Epithelial cell of proximal tubule (primary cell): ENCODE data around the gene PRKACB. TPM values are rescaled to one million over a fixed set of nuclear protein-coding genes. Genes with fewer than 3 reads are reported as not detected.

ENCODE experiments used
- DNase-seq: peaks from one replicate; pipeline ENCODE4 v3.0.0-alpha.2; 2011; ENCODE audit warnings: low read depth
- H3K4me3 ChIP-seq: 2 replicates; pipeline ENCODE4 v1.5.1; 2011; ENCODE audit warnings: low read depth, mild to moderate bottlenecking, low read length
- total RNA-seq: library from RNA; depleted of rRNA; stranded (reverse); fragments of >200 nt; gene quantifications from 2 replicates; pipeline ENCODE4 v1.2.3, GENCODE V29; 2015
- TF ChIP-seq, protein P1 (sequence below): conservative IDR thresholded peaks from 2 replicates; pipeline ENCODE4 v1.5.1; 2012; ENCODE audit warnings: low read depth, mild to moderate bottlenecking, low read length

The PRKACB gene
- total RNA-seq, 1 donor from 2014 or later, result 10.1 TPM

DNA sequence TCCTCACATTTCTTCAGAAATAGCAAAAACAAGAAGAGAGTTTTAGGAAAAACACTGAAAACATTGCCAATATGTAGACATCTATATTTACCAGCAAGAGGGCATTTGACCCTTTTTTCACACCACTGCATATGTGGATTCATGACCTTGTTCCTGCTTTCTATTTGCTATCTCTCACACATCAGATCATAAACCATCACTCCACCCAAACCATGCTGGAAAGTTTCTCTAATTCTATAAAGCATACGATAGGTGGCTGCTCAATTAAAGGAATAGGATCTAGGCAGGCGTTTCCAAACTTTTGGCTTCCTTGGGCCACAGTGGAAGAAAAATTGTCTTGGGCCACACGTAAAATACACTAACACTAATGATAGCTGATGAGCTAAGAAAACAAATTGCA, 121.8 kb downstream of the PRKACB start:
- H3K4me3 ChIP-seq, result no peak overlapping the region
- TF ChIP-seq, protein P1, sequence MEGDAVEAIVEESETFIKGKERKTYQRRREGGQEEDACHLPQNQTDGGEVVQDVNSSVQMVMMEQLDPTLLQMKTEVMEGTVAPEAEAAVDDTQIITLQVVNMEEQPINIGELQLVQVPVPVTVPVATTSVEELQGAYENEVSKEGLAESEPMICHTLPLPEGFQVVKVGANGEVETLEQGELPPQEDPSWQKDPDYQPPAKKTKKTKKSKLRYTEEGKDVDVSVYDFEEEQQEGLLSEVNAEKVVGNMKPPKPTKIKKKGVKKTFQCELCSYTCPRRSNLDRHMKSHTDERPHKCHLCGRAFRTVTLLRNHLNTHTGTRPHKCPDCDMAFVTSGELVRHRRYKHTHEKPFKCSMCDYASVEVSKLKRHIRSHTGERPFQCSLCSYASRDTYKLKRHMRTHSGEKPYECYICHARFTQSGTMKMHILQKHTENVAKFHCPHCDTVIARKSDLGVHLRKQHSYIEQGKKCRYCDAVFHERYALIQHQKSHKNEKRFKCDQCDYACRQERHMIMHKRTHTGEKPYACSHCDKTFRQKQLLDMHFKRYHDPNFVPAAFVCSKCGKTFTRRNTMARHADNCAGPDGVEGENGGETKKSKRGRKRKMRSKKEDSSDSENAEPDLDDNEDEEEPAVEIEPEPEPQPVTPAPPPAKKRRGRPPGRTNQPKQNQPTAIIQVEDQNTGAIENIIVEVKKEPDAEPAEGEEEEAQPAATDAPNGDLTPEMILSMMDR, result no peak
- DNase-seq, result no peak

DNA sequence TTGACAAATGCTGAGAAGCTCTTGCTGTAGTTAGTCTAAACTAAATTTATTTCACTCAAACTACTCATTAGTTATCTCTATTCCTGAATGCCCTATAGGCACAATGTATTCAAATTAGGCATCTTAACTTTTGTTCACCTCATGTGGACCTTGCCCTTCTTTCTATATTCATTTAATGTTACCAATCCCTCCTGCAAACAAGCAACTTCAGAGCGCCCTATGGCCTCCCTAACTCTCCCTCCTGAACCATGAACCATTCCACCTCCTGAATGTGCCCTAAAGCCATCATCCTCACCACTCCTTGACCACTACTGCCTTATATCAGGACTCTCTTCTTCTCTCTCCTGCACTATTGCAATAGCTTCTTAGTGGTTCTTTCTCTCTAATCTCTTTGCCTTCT, 122.7 kb downstream of the PRKACB start:
- no peak overlapping the region for H3K4me3 ChIP-seq
- no peak for DNase-seq
- TF ChIP-seq, protein P1, result no peak

- H3K4me3 ChIP-seq, result no peak overlapping the region
- TF ChIP-seq, protein P1, result no peak
- DNase-seq, result no peak
Observed at GRCh38 chr1:84267476-84267875, 123.4 kb downstream of the PRKACB start.

GRCh38 chr1:84268346-84268745, 124.3 kb downstream of the PRKACB start:
- TF ChIP-seq, protein P1, result no peak
- no peak for DNase-seq
- no peak overlapping the region for H3K4me3 ChIP-seq

DNA sequence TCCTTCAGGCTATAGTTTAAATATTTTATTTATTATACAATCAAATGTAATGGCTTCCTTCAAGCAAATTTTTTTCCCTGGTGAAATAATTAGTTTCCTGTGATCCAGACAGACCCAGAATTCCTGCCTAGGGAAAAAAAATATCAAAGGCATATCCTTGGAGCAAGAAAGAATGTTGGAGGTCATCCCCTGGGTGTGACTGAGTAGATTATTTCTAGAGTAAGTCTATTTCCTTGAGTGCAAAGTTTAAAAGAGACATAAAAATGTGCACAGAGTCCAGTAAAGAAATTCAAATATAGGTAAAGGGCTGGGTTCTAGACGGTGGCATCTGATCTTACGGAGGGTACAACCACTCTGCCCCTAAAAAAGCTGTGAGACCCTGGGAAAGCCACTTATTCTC, 125.2 kb downstream of the PRKACB start:
- TF ChIP-seq, protein P1, result no peak
- no peak overlapping the region for H3K4me3 ChIP-seq
- no peak for DNase-seq

- DNase-seq, result no peak
- no peak overlapping the region for H3K4me3 ChIP-seq
- TF ChIP-seq, protein P1, result no peak
Observed at GRCh38 chr1:84271441-84272151, 127.5 kb downstream of the PRKACB start.

DNA sequence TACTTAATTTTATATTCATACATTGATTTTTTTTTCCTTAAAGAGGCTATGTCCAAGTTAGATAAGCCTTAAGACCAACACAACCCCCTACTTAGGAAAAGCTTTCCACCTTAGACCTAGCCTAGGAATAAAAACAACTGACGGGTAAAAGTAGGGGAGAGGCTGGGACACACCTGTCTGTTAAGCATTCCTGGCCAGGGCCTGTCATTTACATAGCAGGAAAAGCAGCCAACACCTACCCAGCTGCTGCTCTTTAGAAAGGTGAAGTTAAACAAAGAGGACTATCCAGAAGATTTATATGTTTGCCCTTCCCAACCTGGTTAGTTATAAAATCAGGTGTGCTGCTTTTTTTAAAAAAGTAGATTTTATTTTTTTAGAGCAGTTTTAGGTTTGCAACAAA, 128.3 kb downstream of the PRKACB start:
- H3K4me3 ChIP-seq, result no peak overlapping the region
- DNase-seq, result no peak
- TF ChIP-seq, protein P1, result no peak
